LHCN-M2 (cell line): ENCODE data around the gene TMEM181. TPM values are rescaled to one million over a fixed set of nuclear protein-coding genes. Genes with fewer than 3 reads are reported as not detected.
"Not testable (repeated sequence)": the region's sequence is repeated elsewhere in the genome, so short reads cannot be mapped to it uniquely, and the experiment has no call there.

ENCODE experiments used
- DNase-seq: peaks from one replicate; pipeline ENCODE4 v3.0.0-alpha.2; 2012; ENCODE audit warnings: low read depth
- total RNA-seq: library from RNA; depleted of rRNA; stranded (reverse); fragments of >200 nt; gene quantifications from 2 replicates; pipeline ENCODE4 v1.2.3, GENCODE V29; 2014

Gene TMEM181
- total RNA-seq, 1 experiment from 2014 or later: 43.4 TPM

GRCh38 chr6:158595223-158595622, 35.3 kb downstream of the TMEM181 start:
- no peak for DNase-seq

DNA sequence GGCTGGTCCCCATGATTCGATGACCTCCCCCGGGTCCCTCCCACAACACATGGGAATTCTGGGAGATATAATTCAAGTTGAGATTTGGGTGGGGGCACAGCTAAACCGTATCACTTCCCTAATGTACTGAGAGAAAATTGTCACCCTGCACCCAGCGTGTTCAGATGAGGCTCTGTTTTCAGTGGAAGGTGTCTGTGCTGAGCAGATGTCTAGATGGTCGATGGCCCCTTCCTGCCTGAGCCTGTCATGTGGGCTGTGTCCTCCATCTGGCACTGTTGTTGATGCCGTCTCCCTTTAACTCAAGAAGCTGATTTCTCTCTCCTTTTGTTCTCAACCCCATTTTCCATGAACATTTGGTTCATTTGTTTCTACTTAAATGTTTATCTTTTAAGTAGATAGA, 37.0 kb downstream of the TMEM181 start:
- no peak for DNase-seq

GRCh38 chr6:158597565-158597964, 37.7 kb downstream of the TMEM181 start:
- DNase-seq: no peak

GRCh38 chr6:158599635-158600034, 39.7 kb downstream of the TMEM181 start:
- no peak for DNase-seq

GRCh38 chr6:158603261-158604047, 43.6 kb downstream of the TMEM181 start:
- DNase-seq: no peak

GRCh38 chr6:158604048-158604406, 44.1 kb downstream of the TMEM181 start:
- no peak for DNase-seq

DNA sequence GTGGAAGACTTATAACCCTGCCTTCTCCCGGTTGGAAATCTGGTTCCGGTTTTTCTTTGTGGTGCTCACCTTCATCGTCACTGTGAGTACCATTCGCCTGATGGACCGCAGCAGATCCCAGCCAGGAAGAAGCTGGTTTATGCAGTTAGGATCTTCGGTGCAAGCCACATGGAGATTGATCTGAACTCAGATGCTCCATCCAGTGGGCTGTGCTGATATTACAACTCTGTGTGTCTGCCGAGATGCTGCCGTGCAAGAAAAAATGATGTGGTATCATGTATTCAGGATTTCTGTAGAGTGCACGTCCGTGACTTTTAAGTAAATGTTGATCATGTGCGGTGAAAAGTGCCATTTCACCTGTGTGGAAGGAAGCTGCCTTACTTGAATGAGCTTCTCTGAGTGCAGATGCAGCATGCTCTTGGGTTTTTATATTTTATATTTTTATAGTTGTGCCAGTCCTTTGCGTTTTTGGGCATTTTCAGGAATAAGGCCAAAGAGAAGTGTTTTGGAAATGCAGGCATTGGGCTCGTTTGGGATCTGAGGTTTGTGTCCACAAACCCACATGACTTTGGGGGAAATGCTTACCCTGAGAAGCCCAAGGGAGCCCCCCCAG, 45.5 kb downstream of the TMEM181 start:
- DNase-seq: peak; percentile 69

GRCh38 chr6:158606011-158606410, 46.1 kb downstream of the TMEM181 start:
- not testable (repeated sequence) for DNase-seq

DNA sequence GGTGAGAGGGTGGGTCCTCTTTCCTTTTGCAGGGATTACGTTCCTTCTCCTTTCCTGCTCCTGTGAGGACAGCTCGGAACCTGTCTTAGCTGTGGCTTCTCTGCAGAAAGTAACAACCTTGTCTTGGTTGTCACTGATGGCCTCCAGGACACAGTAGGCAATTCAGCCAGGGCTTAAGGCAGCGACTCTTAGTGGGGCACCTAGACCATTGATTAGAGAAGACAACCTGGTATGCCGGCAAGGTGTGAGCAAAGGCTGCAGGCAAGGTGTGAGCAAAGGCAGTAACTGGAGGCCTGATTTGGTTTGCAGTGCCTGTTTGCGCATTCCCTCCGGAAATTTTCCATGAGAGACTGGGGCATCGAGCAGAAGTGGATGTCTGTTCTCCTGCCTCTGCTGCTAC, 47.0 kb downstream of the TMEM181 start:
- no peak for DNase-seq

DNA sequence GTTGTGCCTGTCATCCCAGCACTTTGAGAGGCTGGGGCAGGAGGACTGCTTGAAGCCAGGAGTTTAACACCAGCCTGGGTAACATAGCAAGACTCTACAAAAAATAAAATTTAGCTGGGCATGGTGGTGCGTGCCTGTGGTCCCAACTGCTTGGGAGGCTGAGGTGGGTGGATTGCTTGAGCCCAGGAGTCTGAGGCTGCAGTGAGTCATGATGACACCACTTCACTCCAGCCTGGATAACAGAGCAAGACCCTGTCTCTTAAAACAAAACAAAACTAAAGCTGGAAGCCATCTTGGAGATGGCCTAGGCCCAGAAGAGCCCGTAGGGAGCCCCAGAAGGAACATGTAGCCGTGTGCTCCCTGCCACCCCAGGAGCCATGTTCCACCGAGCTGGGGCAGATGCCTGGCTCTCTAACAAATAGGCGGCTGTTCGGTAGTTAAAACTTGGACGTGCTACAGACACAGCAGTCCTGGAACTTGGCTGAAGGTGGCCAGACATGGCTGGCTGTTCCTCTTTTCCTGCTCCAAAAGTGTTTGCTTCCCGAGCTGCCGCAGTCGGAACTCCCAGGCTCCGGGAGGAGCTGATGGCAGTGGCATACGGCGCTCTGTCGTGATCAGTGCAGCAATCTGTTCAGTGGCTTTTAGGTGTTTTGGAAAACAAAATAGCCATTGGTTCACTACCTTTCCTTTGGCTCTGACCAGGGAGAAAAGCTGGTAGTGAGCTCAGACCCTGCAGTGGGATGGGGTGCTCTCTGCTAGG, 47.7 kb downstream of the TMEM181 start:
- DNase-seq: peak; percentile 20

DNA sequence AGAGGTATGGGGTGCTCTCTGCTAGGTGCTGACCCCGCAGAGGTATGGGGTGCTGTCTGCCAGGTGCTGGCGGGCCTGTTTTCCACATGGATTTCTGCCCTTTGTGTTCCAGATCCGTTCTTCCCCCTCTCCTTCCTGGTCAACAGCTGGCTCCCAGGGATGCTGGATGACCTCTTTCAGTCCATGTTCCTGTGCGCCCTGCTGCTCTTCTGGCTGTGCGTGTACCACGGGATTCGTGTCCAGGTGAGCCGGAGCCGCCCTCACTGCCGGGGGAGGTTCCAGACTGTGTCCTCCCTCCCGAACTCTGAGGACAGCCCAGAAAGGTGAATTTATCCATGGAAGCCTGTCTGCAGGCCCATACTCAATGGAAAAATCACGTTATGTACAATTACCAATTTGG, 48.3 kb downstream of the TMEM181 start:
- no peak for DNase-seq

- no peak for DNase-seq
Measured at GRCh38 chr6:158609455-158610155, 49.7 kb downstream of the TMEM181 start.

DNA sequence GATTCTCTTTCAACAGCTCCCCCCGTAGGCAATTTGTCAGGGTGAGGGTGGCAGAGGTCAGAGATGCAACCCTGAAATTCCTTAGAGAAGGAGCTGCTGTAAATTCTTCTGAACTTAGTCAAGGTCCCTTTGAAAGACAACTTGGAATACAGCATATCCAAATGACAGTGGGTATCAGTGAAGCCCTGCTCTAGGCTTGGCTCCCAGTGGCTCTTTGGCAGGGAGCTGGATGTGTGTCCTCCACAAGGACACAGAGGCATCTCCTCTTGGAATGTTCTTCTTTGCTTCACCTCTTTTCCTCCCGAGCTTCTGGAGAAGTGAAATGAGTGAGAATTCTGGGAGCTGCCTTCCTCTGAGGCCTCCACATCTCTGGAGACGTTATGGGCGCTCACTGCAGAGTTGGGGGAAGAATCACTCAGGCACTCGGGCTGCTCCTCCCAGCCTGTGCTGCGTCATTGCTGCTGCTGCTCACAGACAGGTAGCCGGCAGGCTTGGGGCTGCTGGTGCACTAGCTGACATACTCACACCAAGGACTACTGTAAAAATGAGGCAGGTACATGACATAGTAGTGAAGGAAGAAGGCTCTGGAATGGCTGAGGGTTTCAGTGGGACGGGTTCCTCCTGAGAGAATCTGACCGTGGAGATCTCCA, 50.6 kb downstream of the TMEM181 start:
- no peak for DNase-seq

DNA sequence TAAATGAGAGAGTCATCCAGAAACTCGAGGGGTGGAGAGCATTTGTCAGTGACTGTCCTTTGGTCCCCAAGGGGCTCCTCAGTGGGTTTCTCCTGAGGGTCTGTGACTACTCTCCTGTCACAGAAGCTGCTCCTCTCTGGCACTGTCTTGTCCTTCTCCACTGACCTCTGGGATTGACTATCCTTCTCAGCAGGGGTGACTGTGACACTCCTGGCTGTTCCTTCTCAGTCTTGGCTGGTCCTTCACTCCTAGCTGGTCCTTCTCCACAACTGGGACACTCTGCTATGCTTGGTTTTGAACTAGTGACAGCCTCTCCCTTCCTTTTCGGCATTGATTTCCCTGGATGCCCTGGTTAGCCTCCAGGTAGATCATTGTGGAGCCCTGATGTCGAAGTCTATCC, 51.1 kb downstream of the TMEM181 start:
- no peak for DNase-seq

DNA sequence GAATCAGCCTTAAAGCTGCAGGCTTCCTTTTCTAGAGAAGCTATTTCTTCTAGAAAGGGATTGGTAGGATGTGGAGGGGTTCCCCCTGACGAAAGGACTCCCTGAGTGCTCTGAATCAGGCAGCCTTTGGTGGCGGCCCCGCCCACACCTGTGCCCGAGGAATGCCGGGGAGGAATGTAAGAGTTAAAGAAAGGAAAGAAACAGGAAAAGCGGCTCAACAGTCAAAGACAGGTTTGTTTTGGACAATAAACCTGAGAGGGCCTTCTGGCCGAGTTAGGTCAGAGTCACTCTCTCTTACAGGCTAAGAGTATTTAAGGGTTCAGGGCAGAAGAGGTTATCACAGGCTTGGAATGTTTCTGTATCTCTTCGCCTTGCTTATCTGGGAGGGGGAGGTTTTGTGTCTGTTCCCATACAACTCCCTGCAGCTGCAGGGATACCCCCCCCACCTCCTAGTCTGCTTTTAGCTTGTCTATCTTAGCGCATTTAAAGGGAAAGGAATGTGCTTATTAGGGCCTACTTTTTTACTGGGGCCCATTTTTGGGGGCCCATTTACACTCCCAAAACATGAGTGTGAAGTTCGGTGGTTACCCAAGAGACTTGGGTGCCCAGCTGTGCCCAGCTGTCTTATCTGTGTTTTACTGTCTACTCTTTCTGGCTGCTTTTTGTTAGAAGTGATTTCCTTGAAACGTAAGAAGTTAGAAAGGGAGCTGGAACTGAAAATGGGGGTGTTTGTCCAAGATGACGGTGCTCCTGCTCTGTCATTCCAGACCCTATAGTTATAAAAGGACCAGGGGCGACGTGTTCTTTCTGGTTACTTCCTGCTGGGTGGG, 51.9 kb downstream of the TMEM181 start:
- no peak for DNase-seq

DNA sequence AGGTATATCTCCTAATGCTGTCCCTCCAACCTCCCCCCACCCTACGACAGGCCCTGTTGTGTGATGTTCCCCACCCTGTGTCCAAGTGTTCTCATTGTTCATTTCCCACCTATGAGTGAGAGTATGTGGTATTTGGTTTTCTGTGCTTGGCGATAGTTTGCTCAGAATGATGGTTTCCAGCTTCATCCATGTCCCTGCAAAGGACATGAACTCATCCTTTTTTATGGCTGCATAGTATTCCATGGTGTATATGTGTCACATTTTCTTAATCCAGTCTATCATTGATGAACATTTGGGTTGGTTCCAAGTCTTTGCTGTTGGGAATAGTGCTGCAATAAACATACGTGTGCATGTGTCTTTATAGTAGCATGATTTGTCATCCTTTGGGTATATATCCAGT, 54.7 kb downstream of the TMEM181 start:
- DNase-seq: not testable (repeated sequence)

DNA sequence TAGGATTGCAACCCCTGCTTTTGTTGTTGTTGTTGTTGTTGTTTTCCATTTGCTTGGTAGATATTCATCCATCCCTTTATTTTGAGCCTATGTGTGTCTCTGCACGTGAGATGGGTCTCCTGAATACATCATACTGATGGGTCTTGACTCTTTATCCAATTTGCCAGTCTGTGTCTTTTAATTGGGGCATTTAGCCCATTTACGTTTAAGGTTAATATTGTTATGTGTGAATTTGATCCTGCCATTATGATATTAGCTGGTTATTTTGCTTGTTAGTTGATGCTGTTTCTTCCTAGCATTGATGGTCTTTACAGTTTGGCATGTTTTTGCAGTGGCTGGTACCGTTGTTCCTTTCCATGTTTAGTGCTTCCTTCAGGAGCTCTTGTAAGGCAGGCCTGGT, 58.4 kb downstream of the TMEM181 start:
- DNase-seq: not testable (repeated sequence)

DNA sequence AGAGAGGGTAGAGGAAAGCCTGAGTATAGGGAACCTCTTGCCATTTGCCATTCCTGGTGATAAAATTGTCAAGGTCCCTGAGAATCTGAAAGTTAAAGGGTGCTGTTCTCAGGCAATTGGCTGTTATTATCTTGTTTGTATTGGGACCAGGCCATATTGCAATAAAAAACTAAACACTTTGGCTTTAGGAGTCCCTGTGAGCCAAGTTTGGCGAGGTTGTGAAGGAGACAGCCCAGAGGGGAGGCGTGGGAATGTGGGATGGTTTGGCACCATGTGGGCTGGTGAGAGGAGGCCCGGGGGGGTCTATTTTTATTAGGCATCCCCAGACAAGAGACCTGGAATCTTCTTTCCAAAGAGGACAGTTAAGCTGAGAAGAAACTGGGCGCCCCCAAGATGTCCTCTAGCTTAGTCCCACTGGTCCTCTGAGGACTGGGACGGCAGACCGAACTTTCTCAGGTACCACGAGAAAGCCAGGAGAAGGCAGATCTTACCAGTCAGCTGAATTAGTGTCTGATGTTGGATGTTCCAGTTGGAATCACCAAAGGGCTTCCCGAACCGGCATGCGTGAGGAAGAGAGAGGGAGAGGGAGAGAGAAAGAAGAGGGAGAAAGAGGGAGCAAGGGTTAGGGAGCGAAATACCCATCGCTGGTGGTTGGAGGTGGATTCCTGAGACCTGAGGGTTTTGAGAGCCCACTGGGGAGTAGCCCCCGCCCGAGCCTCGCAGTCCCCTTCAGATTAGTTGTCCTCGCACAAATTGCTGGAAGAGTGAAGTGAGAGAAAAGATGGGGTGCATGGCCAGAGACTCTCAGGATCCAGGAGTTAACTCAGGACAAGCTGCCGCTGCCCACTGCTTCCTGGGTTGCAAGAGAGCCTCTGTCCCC, 60.3 kb downstream of the TMEM181 start:
- DNase-seq: no peak

DNA sequence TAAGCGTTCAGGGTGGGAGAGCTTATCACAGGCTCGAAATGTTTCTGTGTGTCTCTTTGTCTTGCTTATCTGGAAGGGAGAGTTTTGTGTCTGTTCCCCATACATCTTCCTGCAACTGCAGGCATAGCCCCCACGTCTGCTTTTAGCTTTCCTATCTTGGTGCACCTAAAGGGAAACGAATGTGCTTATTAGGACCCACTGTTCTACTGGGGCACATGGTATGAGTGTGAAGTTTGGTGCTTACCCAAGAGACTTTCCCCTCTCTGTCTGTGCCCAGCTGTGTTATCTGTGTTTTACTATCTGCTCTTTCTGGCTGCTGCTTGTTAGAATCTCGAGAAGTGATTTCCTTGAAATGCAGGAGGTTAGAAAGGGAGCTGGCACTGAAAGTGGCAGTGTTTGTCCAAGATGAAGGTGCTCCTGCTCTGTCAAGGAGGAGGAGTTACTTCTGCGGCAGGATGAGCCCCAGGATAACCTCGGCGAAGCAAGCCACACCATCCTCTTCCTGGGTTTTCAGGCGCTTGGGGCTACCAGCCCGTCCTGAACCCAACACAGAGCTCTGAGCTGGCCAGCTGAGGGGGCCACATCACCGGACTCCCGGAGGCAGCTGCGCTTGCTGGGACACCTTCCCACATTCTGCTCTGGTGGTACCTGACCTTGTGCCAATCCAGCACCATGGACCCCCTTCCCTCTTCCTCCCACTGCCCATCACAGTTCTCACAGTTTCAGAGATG, 61.2 kb downstream of the TMEM181 start:
- no peak for DNase-seq
